ENCODE measurements around the gene PDLIM1.

DNA sequence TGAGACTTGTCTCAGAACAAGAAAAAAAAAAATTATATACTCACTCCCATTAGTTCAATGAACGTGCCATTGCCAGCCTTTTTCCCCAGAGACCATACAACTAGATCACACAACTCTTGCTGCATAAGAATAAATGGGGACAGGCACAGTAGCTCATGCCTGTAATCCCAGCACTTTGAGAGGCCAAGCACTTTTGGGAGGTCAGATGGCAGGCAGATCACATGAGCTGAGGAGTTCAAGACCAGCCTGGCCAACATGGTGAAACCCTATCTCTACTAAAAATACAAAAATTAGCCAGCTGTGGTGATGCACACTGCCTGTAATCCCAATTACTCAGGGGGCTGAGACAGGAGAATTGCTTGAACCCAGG is 13.6 kb downstream of the PDLIM1 start:
- TF ChIP-seq, protein P1, sequence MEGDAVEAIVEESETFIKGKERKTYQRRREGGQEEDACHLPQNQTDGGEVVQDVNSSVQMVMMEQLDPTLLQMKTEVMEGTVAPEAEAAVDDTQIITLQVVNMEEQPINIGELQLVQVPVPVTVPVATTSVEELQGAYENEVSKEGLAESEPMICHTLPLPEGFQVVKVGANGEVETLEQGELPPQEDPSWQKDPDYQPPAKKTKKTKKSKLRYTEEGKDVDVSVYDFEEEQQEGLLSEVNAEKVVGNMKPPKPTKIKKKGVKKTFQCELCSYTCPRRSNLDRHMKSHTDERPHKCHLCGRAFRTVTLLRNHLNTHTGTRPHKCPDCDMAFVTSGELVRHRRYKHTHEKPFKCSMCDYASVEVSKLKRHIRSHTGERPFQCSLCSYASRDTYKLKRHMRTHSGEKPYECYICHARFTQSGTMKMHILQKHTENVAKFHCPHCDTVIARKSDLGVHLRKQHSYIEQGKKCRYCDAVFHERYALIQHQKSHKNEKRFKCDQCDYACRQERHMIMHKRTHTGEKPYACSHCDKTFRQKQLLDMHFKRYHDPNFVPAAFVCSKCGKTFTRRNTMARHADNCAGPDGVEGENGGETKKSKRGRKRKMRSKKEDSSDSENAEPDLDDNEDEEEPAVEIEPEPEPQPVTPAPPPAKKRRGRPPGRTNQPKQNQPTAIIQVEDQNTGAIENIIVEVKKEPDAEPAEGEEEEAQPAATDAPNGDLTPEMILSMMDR (optimal IDR thresholded peaks at IDR 0.05 in 1 of 3, IDR thresholded peaks at IDR 0.05 in 1 of 3, conservative IDR thresholded peaks at IDR 0.05 in 1 of 3; ENCODE audit: extremely low read depth in 1 of 3, insufficient read depth in 2 of 3, low read length in 3 of 3) = no peak
- TF ChIP-seq EZH2 (IDR thresholded peaks at IDR 0.05; ENCODE audit: low read length) = no peak

Data from keratinocyte (primary cell).